Measurements from ENCODE around the gene C13orf42. TPM values are rescaled to one million over a fixed set of nuclear protein-coding genes. Genes with fewer than 3 reads are reported as not detected.
"Not testable (repeated sequence)": the region's sequence is repeated elsewhere in the genome, so short reads cannot be mapped to it uniquely, and the experiment has no call there.

The C13orf42 gene
- total and polyA plus RNA-seq, 2 experiments from 2014 or later, result 9.4 to 96.5 TPM

DNA sequence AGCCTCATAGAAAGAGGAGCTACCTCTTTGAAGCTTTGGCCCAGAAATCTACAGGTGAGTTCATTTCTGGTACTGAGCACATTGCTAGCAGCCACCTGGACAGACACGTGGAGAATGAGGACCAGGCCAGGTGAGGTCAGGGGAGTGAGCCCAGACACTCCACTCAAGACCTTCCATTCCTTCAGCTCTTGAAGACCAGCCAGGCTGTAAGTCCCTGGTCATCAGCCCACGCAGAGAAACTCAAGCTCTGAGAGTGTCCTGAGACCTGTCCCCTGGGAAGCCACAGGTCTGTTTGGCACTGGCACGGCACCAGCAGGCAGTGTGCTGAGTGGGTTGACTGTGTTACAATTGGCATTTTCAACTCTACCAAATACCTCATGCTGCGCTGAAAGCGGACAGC is 27.4 kb downstream of the C13orf42 start:
- H3K4me3 Mint-ChIP-seq, result no peak overlapping the region
- Histone ChIP-seq H3F3A (replicated peaks; ENCODE audit: low read depth) (no peaks in the 10 kb centered on the region), H3K4me2 (no peak overlapping the region), H3K4me1 (ENCODE audit: insufficient read depth) (no peaks in the 10 kb centered on the region), H3K9me2 (ENCODE audit: insufficient read depth) (peaks cover 11% of the 10 kb centered on the region), H4K20me1 (replicated peaks; ENCODE audit: insufficient read depth) (no peaks in the 10 kb centered on the region), H3K27ac (ENCODE audit: low read depth) (no peak overlapping the region), H3K79me2 (replicated peaks; ENCODE audit: insufficient read depth) (no peaks in the 10 kb centered on the region), H3K27me3 (ENCODE audit: insufficient read depth) (no peaks in the 10 kb centered on the region), H3K4me3 (no peak overlapping the region), H3K36me3 (ENCODE audit: insufficient read depth) (no peaks in the 10 kb centered on the region), H2AFZ (no peak overlapping the region)
- peaks cover 59% of the 10 kb centered on the region for H3K36me3 Mint-ChIP-seq (ENCODE audit: low read depth)
- peaks cover 20% of the 10 kb centered on the region for H3K9me3 Mint-ChIP-seq
- no peak overlapping the region for H3K27ac Mint-ChIP-seq
- no peak for DNase-seq (ENCODE audit: low spot score)
- TF ChIP-seq CREB1 (CRISPR knock-in tag; IDR thresholded peaks at IDR 0.05; ENCODE audit: low read depth) (no peak), STAT1 (IDR thresholded peaks at IDR 0.05; ENCODE audit: unreplicated experiment) (no peak), EZH2phosphoT487 (IDR thresholded peaks at IDR 0.05; ENCODE audit: unreplicated experiment) (no peak), JUNB (IDR thresholded peaks at IDR 0.05; ENCODE audit: unreplicated experiment) (no peak)
- TF ChIP-seq, protein P1, sequence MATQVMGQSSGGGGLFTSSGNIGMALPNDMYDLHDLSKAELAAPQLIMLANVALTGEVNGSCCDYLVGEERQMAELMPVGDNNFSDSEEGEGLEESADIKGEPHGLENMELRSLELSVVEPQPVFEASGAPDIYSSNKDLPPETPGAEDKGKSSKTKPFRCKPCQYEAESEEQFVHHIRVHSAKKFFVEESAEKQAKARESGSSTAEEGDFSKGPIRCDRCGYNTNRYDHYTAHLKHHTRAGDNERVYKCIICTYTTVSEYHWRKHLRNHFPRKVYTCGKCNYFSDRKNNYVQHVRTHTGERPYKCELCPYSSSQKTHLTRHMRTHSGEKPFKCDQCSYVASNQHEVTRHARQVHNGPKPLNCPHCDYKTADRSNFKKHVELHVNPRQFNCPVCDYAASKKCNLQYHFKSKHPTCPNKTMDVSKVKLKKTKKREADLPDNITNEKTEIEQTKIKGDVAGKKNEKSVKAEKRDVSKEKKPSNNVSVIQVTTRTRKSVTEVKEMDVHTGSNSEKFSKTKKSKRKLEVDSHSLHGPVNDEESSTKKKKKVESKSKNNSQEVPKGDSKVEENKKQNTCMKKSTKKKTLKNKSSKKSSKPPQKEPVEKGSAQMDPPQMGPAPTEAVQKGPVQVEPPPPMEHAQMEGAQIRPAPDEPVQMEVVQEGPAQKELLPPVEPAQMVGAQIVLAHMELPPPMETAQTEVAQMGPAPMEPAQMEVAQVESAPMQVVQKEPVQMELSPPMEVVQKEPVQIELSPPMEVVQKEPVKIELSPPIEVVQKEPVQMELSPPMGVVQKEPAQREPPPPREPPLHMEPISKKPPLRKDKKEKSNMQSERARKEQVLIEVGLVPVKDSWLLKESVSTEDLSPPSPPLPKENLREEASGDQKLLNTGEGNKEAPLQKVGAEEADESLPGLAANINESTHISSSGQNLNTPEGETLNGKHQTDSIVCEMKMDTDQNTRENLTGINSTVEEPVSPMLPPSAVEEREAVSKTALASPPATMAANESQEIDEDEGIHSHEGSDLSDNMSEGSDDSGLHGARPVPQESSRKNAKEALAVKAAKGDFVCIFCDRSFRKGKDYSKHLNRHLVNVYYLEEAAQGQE (IDR thresholded peaks at IDR 0.05; ENCODE audit: unreplicated experiment), result no peak
- H3K4me1 Mint-ChIP-seq, result no peaks in the 10 kb centered on the region
- no peak for ATAC-seq
- peaks cover 8% of the 10 kb centered on the region for H3K27me3 Mint-ChIP-seq (ENCODE audit: insufficient read depth, low read depth, poor library complexity)

DNA sequence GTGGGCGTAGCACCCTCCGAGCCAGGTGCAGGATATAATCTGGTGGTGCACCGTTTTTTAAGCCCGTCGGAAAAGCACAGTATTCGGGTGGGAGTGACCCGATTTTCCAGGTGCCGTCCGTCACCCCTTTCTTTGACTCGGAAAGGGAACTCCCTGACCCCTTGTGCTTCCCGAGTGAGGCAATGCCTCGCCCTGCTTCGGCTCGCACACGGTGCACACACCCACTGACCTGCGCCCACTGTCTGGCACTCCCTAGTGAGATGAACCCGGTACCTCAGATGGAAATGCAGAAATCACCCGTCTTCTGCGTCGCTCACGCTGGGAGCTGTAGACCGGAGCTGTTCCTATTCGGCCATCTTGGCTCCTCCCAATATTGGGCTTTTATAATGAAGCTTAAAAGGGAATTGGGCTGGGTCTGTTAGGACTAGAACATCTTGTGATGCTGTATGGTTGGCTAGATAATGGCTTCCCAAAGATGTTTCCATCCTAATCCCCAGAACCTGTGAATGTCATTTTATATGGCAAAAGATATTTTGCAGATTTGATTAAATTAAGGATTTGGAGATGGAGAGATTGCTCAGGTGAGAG is 30.5 kb downstream of the C13orf42 start:
- peaks cover 40% of the 10 kb centered on the region for H3K9me3 Mint-ChIP-seq
- H3K36me3 ChIP-seq (ENCODE audit: insufficient read depth); H2AFZ ChIP-seq; ATAC-seq; H3K4me2 ChIP-seq; H3K27ac ChIP-seq (ENCODE audit: low read depth); H3K4me1 Mint-ChIP-seq; DNase-seq (ENCODE audit: low spot score); H3K4me3 ChIP-seq; H3K4me1 ChIP-seq (ENCODE audit: insufficient read depth); H3F3A ChIP-seq (replicated peaks; ENCODE audit: low read depth); H3K27ac Mint-ChIP-seq; H4K20me1 ChIP-seq (replicated peaks; ENCODE audit: insufficient read depth); H3K79me2 ChIP-seq (replicated peaks; ENCODE audit: insufficient read depth); H3K9me2 ChIP-seq (ENCODE audit: insufficient read depth); H3K27me3 ChIP-seq (ENCODE audit: insufficient read depth); H3K4me3 Mint-ChIP-seq: not testable (repeated sequence)
- H3K36me3 Mint-ChIP-seq (ENCODE audit: low read depth), result peaks cover 69% of the 10 kb centered on the region
- H3K27me3 Mint-ChIP-seq (ENCODE audit: insufficient read depth, low read depth, poor library complexity), result peaks cover 12% of the 10 kb centered on the region

DNA sequence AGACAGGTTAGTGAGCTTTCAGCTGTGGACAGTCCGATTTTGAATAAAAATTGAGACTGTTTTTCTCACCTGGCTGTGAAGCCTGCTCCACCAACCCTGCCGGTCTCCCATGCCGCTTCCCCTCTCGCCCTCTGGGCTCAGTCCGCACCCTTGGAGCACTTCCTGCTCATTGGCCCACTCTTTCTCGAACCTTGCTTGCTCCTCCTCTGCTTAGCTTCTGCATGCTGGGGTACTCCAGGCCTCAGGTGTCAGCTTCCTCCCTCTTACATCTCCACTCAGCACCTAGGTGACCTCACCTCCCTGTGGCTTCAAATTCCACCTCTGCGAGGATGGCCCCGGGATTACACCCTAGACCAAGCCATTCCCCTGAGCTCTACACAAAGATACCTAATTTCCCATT is 39.6 kb downstream of the C13orf42 start:
- Histone ChIP-seq H3K79me2 (replicated peaks; ENCODE audit: insufficient read depth) (no peaks in the 10 kb centered on the region), H4K20me1 (replicated peaks; ENCODE audit: insufficient read depth) (no peaks in the 10 kb centered on the region), H2AFZ (peak overlapping the region; percentile 52; the same call in 1 of the 2 replicates), H3K27me3 (ENCODE audit: insufficient read depth) (no peaks in the 10 kb centered on the region), H3F3A (replicated peaks; ENCODE audit: low read depth) (0 out of 2 replicates have a peak, but pooled peaks cover 3% of the 10 kb centered on the region), H3K4me3 (no peak overlapping the region), H3K4me1 (ENCODE audit: insufficient read depth) (peaks cover 8% of the 10 kb centered on the region; the same call in 1 of the 2 replicates), H3K27ac (ENCODE audit: low read depth) (no peak overlapping the region), H3K9me2 (ENCODE audit: insufficient read depth) (peaks cover 4% of the 10 kb centered on the region; the same call in 1 of the 2 replicates), H3K4me2 (no peak overlapping the region), H3K36me3 (ENCODE audit: insufficient read depth) (peaks cover 5% of the 10 kb centered on the region; the same call in 1 of the 2 replicates)
- DNase-seq (ENCODE audit: low spot score) (peak; percentile 31), ATAC-seq (peak; percentile 31)
- Mint-ChIP-seq H3K9me3 (peaks cover 22% of the 10 kb centered on the region), H3K36me3 (ENCODE audit: low read depth) (peaks cover 8% of the 10 kb centered on the region), H3K4me1 (peaks cover 19% of the 10 kb centered on the region), H3K27ac (no peak overlapping the region), H3K27me3 (ENCODE audit: insufficient read depth, low read depth, poor library complexity) (peaks cover 5% of the 10 kb centered on the region), H3K4me3 (no peak overlapping the region)
- TF ChIP-seq POLR2AphosphoS5 (IDR thresholded peaks at IDR 0.05; ENCODE audit: low read depth) (no peak), STAT1 (IDR thresholded peaks at IDR 0.05; ENCODE audit: unreplicated experiment) (no peak), EZH2phosphoT487 (IDR thresholded peaks at IDR 0.05; ENCODE audit: unreplicated experiment) (no peak), NANOG (IDR thresholded peaks at IDR 0.05; ENCODE audit: borderline replicate concordance) (no peak), CREB1 (CRISPR knock-in tag; IDR thresholded peaks at IDR 0.05; ENCODE audit: low read depth) (no peak), ZNF331 (CRISPR knock-in tag; IDR thresholded peaks at IDR 0.05; ENCODE audit: low read depth) (no peak)
- TF ChIP-seq, protein P1 (IDR thresholded peaks at IDR 0.05; ENCODE audit: unreplicated experiment), result no peak
- TF ChIP-seq, protein P2, sequence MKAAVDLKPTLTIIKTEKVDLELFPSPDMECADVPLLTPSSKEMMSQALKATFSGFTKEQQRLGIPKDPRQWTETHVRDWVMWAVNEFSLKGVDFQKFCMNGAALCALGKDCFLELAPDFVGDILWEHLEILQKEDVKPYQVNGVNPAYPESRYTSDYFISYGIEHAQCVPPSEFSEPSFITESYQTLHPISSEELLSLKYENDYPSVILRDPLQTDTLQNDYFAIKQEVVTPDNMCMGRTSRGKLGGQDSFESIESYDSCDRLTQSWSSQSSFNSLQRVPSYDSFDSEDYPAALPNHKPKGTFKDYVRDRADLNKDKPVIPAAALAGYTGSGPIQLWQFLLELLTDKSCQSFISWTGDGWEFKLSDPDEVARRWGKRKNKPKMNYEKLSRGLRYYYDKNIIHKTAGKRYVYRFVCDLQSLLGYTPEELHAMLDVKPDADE (IDR thresholded peaks at IDR 0.05), result no peak

All from GM23338 (cell line).